HCT116 (cell line): ENCODE measurements around the gene CHRNA7. TPM values are rescaled to one million over a fixed set of nuclear protein-coding genes. Genes with fewer than 3 reads are reported as not detected.

Experiments used
- ATAC-seq: fragments of 200-7000 bp; cut with Tn5 transposase; 2 replicates; pipeline ENCODE4 v1.9.1; 2020; ENCODE audit warnings: mild to moderate bottlenecking, moderate library complexity
- BruUV-seq: library from RNA; stranded (reverse); fragments of 400-500 nt; replicated peaks from 2 replicates; lab custom pipeline; 2021; lab: Mats Ljungman, UMichigan
- CTCF ChIA-PET: fragments of 300-600 bp; sonication (Branson Sonifier 250); formaldehyde crosslinking; loops from one replicate; lab custom pipeline; 2021; ENCODE audit warnings: antibody characterized with exemption; lab: Charles Lee
- POLR2A ChIA-PET: fragments of 300-600, 350-600 bp; sonication (Branson Sonifier 250); formaldehyde crosslinking; loops from one replicate; lab custom pipeline; 2021; ENCODE audit warnings: antibody characterized with exemption; lab: Charles Lee
- RAD21 ChIA-PET, 2 experiments: fragments of 300-600 bp; sonication (Branson Sonifier 250); formaldehyde crosslinking; loops; one replicate each; lab custom pipeline; 2023; ENCODE audit warnings: low total read pairs in 2 of 2; ENCODE audit not compliant: uncharacterized antibody in 2 of 2, unreplicated experiment in 2 of 2, low non-redundant PET in 1 of 2; lab: Charles Lee
- DNase-seq: peaks from one replicate; pipeline ENCODE4 v3.0.0-alpha.2; 2010; ENCODE audit warnings: low read depth, low spot score
- H2AFZ ChIP-seq: fragments of 200-600 bp; shearing (Covaris generic), sonication (generic); 2 replicates; pipeline ENCODE4 v1.6.1; 2017; ENCODE audit warnings: low read depth, mixed run types, mixed read lengths, antibody characterized with exemption, low read length; ENCODE audit not compliant: poor library complexity, severe bottlenecking
- H3K27ac ChIP-seq: 2 replicates; pipeline ENCODE4 v1.5.1; 2012; ENCODE audit warnings: low read depth, low read length
- H3K27me3 ChIP-seq: fragments of 200-600 bp; sonication (generic); 2 replicates; pipeline ENCODE4 v1.6.1; 2016; ENCODE audit warnings: mixed run types, low read length, mixed read lengths; ENCODE audit not compliant: insufficient read depth
- H3K36me3 ChIP-seq, 2 experiments: fragments of 200-500 bp in 1 of 2; fragments of 200-600 bp in 1 of 2; sonication (Bioruptor generic) in 1 of 2; sonication (generic) in 1 of 2; 2 replicates each; pipeline versions ENCODE4 v1.5.1 to v1.6.1; 2014 to 2016; ENCODE audit warnings: low read length in 2 of 2, inconsistent platforms in 1 of 2, mixed read lengths in 1 of 2, mixed run types in 1 of 2; ENCODE audit not compliant: insufficient read depth in 2 of 2, control insufficient read depth in 1 of 2
- H3K4me1 ChIP-seq, 2 experiments: fragments of 200-600 bp in 1 of 2; sonication (generic) in 1 of 2; 2 replicates each; pipeline versions ENCODE4 v1.5.1 to v1.6.1; 2012 to 2017; ENCODE audit warnings: low read length in 2 of 2, inconsistent platforms in 1 of 2, mild to moderate bottlenecking in 1 of 2, mixed read lengths in 1 of 2, mixed run types in 1 of 2, moderate library complexity in 1 of 2; ENCODE audit not compliant: insufficient read depth in 2 of 2, control insufficient read depth in 1 of 2
- H3K4me2 ChIP-seq: fragments of 200-600 bp; sonication (generic); 2 replicates; pipeline ENCODE4 v1.6.1; 2017; ENCODE audit warnings: mixed run types, low read length, mixed read lengths
- H3K4me3 ChIP-seq, 2 experiments: fragments of 200-600 bp in 1 of 2; sonication (generic) in 1 of 2; replicated peaks in 1 of 2; 2 replicates each; pipeline ENCODE4 v1.5.1; 2011 to 2016; ENCODE audit warnings: low read length in 2 of 2, control low read depth in 1 of 2, low read depth in 1 of 2, mild to moderate bottlenecking in 1 of 2, mixed read lengths in 1 of 2, mixed run types in 1 of 2
- H3K79me2 ChIP-seq: fragments of 200-600 bp; sonication (generic); 2 replicates; pipeline ENCODE4 v1.6.1; 2017; ENCODE audit warnings: mild to moderate bottlenecking, mixed run types, low read length, moderate library complexity, mixed read lengths; ENCODE audit not compliant: insufficient read depth
- H3K9ac ChIP-seq: fragments of 200-600 bp; sonication (generic); 2 replicates; pipeline ENCODE4 v1.6.1; 2016; ENCODE audit warnings: low read length, mixed read lengths
- H3K9me2 ChIP-seq: fragments of 200-600 bp; sonication (generic), shearing (Covaris generic); 2 replicates; pipeline ENCODE4 v1.6.1; 2017; ENCODE audit warnings: mixed run types, mild to moderate bottlenecking, moderate library complexity; ENCODE audit not compliant: insufficient read depth
- H3K9me3 ChIP-seq, 2 experiments: fragments of 200-500 bp in 1 of 2; fragments of 200-600 bp in 1 of 2; sonication (Bioruptor generic) in 1 of 2; sonication (generic) in 1 of 2; 2 replicates each; pipeline ENCODE4 v1.6.1; 2014 to 2017; ENCODE audit warnings: low read length in 2 of 2, mixed read lengths in 2 of 2, inconsistent platforms in 1 of 2, low read depth in 1 of 2, mild to moderate bottlenecking in 1 of 2, mixed run types in 1 of 2, moderate library complexity in 1 of 2; ENCODE audit not compliant: control insufficient read depth in 1 of 2, insufficient read depth in 1 of 2
- H4K20me1 ChIP-seq: fragments of 200-600 bp; sonication (generic), shearing (Covaris generic); 2 replicates; pipeline ENCODE4 v1.6.1; 2017; ENCODE audit warnings: mixed run types, mild to moderate bottlenecking, moderate library complexity; ENCODE audit not compliant: insufficient read depth
- ATF3 ChIP-seq: IDR thresholded peaks from 2 replicates; pipeline ENCODE4 v1.6.1; 2012
- CBX3 ChIP-seq: IDR thresholded peaks from 2 replicates; pipeline ENCODE4 v1.6.1; 2012; ENCODE audit warnings: low read depth
- CEBPB ChIP-seq: IDR thresholded peaks from 2 replicates; pipeline ENCODE4 v1.6.1; 2012; ENCODE audit warnings: low read depth
- ELF1 ChIP-seq: IDR thresholded peaks from 2 replicates; pipeline ENCODE4 v1.6.1; 2012; ENCODE audit warnings: low read depth, borderline replicate concordance
- MAX ChIP-seq: IDR thresholded peaks from 2 replicates; pipeline ENCODE4 v1.6.1; 2012
- POLR2A ChIP-seq: IDR thresholded peaks from 2 replicates; pipeline ENCODE4 v1.7.0; 2011; ENCODE audit warnings: borderline replicate concordance; ENCODE audit not compliant: insufficient read depth, insufficient read length; ENCODE audit errors: extremely low read depth
- POLR2AphosphoS5 ChIP-seq: IDR thresholded peaks from 2 replicates; pipeline ENCODE4 v1.6.1; 2011; ENCODE audit warnings: mild to moderate bottlenecking, low read depth, low read length, moderate library complexity
- RAD21 ChIP-seq: IDR thresholded peaks from 2 replicates; pipeline ENCODE4 v1.6.1; 2012; ENCODE audit warnings: low read depth, mild to moderate bottlenecking
- SP1 ChIP-seq: IDR thresholded peaks from 2 replicates; pipeline ENCODE4 v1.6.1; 2012; ENCODE audit warnings: low read depth
- SRF ChIP-seq: IDR thresholded peaks from 2 replicates; pipeline ENCODE4 v1.6.1; 2012; ENCODE audit warnings: low read depth
- TCF7L2 ChIP-seq: IDR thresholded peaks from 2 replicates; pipeline ENCODE4 v1.7.0; 2011; ENCODE audit warnings: borderline replicate concordance, inconsistent platforms; ENCODE audit not compliant: insufficient read depth, insufficient read length; ENCODE audit errors: extremely low read depth
- YY1 ChIP-seq: IDR thresholded peaks from 2 replicates; pipeline ENCODE4 v1.6.1; 2011; ENCODE audit warnings: low read length, low read depth, moderate library complexity, mild to moderate bottlenecking; ENCODE audit not compliant: insufficient replicate concordance; ENCODE audit errors: extremely low read depth
- intact Hi-C: fragments of 100-400 bp; cut with micrococcal nuclease; formaldehyde crosslinking; loops from 2 replicates; pipeline ENCODE4 v1.10.0; 2022
- total RNA-seq: library from RNA; stranded (reverse); gene quantifications from one replicate; pipeline ENCODE4 v1.2.1, GENCODE V29; 2021; ENCODE audit not compliant: unreplicated experiment

The CHRNA7 gene
- total RNA-seq, 1 experiment from 2014 or later: 6.8 TPM

- Histone ChIP-seq H3K27me3 (peaks cover 7% of the 10 kb centered on the region), H3K9me3 (no peaks in the 10 kb centered on the region), H2AFZ (no peak overlapping the region)
- DNase-seq (no peak), ATAC-seq (no peak)
- intact Hi-C loops: no loop called here
- RAD21 ChIA-PET: no interaction called here
- TF ChIP-seq POLR2AphosphoS5: no peak
- TF ChIP-seq ATF3: no peak
- TF ChIP-seq MAX: no peak
- no peak for TF ChIP-seq ELF1
- TF ChIP-seq TCF7L2: no peak
- TF ChIP-seq SRF: no peak
- no peak for TF ChIP-seq SP1
- no peak for TF ChIP-seq POLR2A
- no peak for TF ChIP-seq YY1
- TF ChIP-seq, all 23 proteins: peak for 0
- Histone ChIP-seq H3K27ac (no peak overlapping the region), H3K9me2 (no peaks in the 10 kb centered on the region), H3K4me1 (no peaks in the 10 kb centered on the region), H4K20me1 (no peaks in the 10 kb centered on the region), H3K4me2 (no peak overlapping the region), H3K9ac (no peak overlapping the region), H3K79me2 (no peaks in the 10 kb centered on the region), H3K4me3 (no peak overlapping the region), H3K36me3 (no peaks in the 10 kb centered on the region)
- CTCF ChIA-PET: no interaction called here
- no TSS peak for BruUV-seq
- POLR2A ChIA-PET: no interaction called here
These were observed 22.9 kb upstream of the CHRNA7 start for GRCh38 chr15:32007355-32007960.

GRCh38 chr15:32014953-32015352, 15.4 kb upstream of the CHRNA7 start:
- TF ChIP-seq CBX3 (no peak), RAD21 (no peak), CEBPB (no peak), MAX (no peak)
- H3K4me1 ChIP-seq: no peaks in the 10 kb centered on the region
- H3K79me2 ChIP-seq: no peaks in the 10 kb centered on the region
- H3K9ac ChIP-seq: no peak overlapping the region
- ChIA-PET CTCF (interaction anchor here (1.4 kb wide), 1 partner anchor 37 kb away, joined by 4 read pairs; no protein-coding TSS in a partner anchor), RAD21 (no interaction called here), POLR2A (no interaction called here)
- H3K27ac ChIP-seq: no peak overlapping the region
- no peak for DNase-seq
- no peaks in the 10 kb centered on the region for H3K36me3 ChIP-seq
- no peak overlapping the region for H2AFZ ChIP-seq
- H3K27me3 ChIP-seq: no peaks in the 10 kb centered on the region
- H3K4me3 ChIP-seq: no peak overlapping the region
- intact Hi-C loops: no loop called here
- no peaks in the 10 kb centered on the region for H4K20me1 ChIP-seq
- no peak for ATAC-seq
- no peak overlapping the region for H3K4me2 ChIP-seq
- no TSS peak for BruUV-seq
- no peaks in the 10 kb centered on the region for H3K9me3 ChIP-seq
- H3K9me2 ChIP-seq: no peaks in the 10 kb centered on the region
